HL-60 (cell line): ENCODE measurements around the gene KIAA1549.

Experiments used
- CTCF ChIP-seq: IDR thresholded peaks from one replicate; pipeline ENCODE4 v1.5.1; 2011; ENCODE audit warnings: low read length, control low read depth, inconsistent platforms; ENCODE audit not compliant: insufficient read depth
- POLR2AphosphoS5 ChIP-seq: IDR thresholded peaks from 2 replicates; pipeline ENCODE4 v1.6.1; 2012; ENCODE audit warnings: low read depth

DNA sequence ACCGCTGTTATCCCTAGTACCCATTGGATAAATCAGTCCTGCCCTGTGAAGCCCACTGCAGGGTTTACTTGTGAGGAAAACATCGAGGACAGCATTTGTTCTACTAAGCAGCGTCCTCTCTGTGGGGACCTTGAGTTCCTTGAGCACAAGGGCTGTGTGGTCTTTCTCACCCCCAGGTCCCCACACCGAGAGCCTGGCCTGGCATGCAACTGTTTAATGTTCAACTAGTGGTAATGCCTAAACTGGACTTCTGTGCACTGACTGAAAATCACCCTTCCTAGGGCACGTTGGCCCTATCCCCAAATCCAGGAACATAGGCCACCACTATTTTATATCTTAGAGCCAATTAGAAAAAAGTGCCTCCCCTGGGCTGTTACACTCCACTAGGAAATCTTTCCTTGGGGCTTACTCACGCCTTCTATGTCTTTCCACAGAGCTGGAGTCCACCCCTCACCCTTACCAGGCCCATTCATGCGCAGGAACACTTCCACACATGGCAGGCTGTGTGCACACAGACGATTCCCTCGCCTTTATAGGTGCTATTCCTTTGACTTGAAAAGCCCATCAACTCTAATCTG lies 185.1 kb downstream of the KIAA1549 start:
- TF ChIP-seq CTCF = no peak
- TF ChIP-seq POLR2AphosphoS5 = no peak
